Tibial nerve (tissue), 4 donors: ENCODE results near the gene KISS1. TPM values are rescaled to one million over a fixed set of nuclear protein-coding genes. Genes with fewer than 3 reads are reported as not detected.

Experiments
- DNase-seq, 2 donors: peaks; one replicate each; pipeline ENCODE4 v3.0.0-alpha.2; 2019; ENCODE audit warnings: low spot score in 2 of 2
- H3K27ac ChIP-seq, 4 donors: fragments of 200-600 bp; sonication (generic) in 3 of 4; one replicate each; pipeline ENCODE4 v1.5.1; 2017 to 2019; ENCODE audit warnings: mild to moderate bottlenecking in 1 of 4
- H3K27me3 ChIP-seq, 2 donors: fragments of 200-600 bp; sonication (generic) in 1 of 2; one replicate each; pipeline versions ENCODE4 v1.5.1 to v1.6.0; 2017 to 2019
- H3K36me3 ChIP-seq, 3 donors: fragments of 200-600 bp; sonication (generic); one replicate each; pipeline ENCODE4 v1.5.1; 2018 to 2019
- H3K4me1 ChIP-seq, 4 donors: fragments of 200-600 bp; sonication (generic) in 3 of 4; one replicate each; pipeline ENCODE4 v1.5.1; 2017 to 2019
- H3K4me3 ChIP-seq, 4 donors: fragments of 200-600 bp; sonication (generic) in 3 of 4; one replicate each; pipeline ENCODE4 v1.5.1; 2017 to 2019; ENCODE audit warnings: mild to moderate bottlenecking in 1 of 4, moderate library complexity in 1 of 4
- H3K9me3 ChIP-seq, 4 donors: fragments of 200-600 bp; sonication (generic) in 3 of 4; one replicate each; pipeline ENCODE4 v1.5.1; 2017 to 2019
- EP300 ChIP-seq, 2 donors: sonication (generic); formaldehyde crosslinking; IDR thresholded peaks; one replicate each; pipeline ENCODE4 v1.6.1; 2017; ENCODE audit warnings: antibody characterized with exemption in 2 of 2, mild to moderate bottlenecking in 1 of 2
- POLR2A ChIP-seq, 2 donors: fragments of 450-650 bp; IDR thresholded peaks; one replicate each; pipeline ENCODE4 v1.6.1; 2017; ENCODE audit warnings: antibody characterized with exemption in 2 of 2, mild to moderate bottlenecking in 2 of 2, moderate library complexity in 2 of 2
- WGBS, 2 donors: methylation state at CpG; one replicate each; pipeline ENCODE4 v1.1.5; 2018; 5-methylcytosine and 5-hydroxymethylcytosine counted together
- total RNA-seq, 4 donors: library from RNA; depleted of rRNA; stranded (reverse); fragments of >200 nt; gene quantifications; one replicate each; pipeline ENCODE4 v1.1.0, GENCODE V29; 2016
- TF ChIP-seq, protein P1 (sequence below), 5 experiments: fragments of 200-600 bp in 3 of 5; fragments of 450-650 bp in 2 of 5; sonication (generic) in 3 of 5; IDR thresholded peaks; one replicate each; pipeline ENCODE4 v1.5.1; 2016 to 2019; ENCODE audit warnings: antibody characterized with exemption in 5 of 5, mild to moderate bottlenecking in 3 of 5, moderate library complexity in 2 of 5

KISS1 gene
- total RNA-seq, 4 donors from 2014 or later, result not detected

DNA sequence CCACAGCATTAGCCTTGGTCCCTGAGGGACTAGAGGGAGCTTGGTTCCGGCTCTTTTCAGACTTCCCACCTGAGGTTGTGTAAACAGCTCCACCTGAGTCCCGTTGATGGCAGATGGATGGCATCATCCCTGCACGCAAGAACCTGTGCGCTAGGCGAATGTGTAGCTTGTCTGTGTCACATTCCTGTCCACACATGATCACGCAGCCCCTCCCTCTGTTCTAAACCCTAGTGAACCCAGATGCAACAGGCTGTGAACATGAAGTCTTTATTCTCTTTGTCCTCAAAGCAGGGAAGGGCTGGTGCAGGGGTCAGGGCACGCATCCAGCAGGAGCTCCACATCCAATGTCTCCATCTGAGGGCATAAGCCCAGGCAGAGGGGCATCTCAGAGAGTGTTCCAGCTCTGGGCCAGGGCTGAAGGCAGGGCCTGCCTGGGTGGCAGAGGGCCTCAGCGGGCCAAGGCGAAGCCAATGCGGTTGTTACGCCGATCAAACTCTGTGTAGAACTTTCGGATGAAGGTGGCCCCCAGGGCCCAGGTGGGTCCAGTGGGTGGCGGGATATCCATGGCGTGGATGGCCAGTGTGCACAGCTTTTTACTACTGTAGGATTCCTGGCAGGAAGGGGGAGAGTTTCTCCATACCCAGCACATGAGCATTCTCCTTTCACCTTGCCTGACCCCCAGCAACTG, 41.6 kb downstream of the KISS1 start:
- H3K9me3 ChIP-seq, result no peaks in the 10 kb centered on the region
- no peak for TF ChIP-seq EP300 (IDR thresholded peaks at IDR 0.05)
- TF ChIP-seq, protein P1, sequence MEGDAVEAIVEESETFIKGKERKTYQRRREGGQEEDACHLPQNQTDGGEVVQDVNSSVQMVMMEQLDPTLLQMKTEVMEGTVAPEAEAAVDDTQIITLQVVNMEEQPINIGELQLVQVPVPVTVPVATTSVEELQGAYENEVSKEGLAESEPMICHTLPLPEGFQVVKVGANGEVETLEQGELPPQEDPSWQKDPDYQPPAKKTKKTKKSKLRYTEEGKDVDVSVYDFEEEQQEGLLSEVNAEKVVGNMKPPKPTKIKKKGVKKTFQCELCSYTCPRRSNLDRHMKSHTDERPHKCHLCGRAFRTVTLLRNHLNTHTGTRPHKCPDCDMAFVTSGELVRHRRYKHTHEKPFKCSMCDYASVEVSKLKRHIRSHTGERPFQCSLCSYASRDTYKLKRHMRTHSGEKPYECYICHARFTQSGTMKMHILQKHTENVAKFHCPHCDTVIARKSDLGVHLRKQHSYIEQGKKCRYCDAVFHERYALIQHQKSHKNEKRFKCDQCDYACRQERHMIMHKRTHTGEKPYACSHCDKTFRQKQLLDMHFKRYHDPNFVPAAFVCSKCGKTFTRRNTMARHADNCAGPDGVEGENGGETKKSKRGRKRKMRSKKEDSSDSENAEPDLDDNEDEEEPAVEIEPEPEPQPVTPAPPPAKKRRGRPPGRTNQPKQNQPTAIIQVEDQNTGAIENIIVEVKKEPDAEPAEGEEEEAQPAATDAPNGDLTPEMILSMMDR (IDR thresholded peaks at IDR 0.05), result no peak
- TF ChIP-seq POLR2A (IDR thresholded peaks at IDR 0.05), result no peak
- no peak for DNase-seq
- no peaks in the 10 kb centered on the region for H3K27me3 ChIP-seq
- H3K4me3 ChIP-seq, result no peak overlapping the region
- no peak overlapping the region for H3K27ac ChIP-seq
- 87 to 92% methylated on average over 15 of the region's 15 CpGs for WGBS, 2 donors
- no peaks in the 10 kb centered on the region for H3K36me3 ChIP-seq
- H3K4me1 ChIP-seq, result peaks cover 0 to 30% (median 5%) of the 10 kb centered on the region in 4 donors

DNA sequence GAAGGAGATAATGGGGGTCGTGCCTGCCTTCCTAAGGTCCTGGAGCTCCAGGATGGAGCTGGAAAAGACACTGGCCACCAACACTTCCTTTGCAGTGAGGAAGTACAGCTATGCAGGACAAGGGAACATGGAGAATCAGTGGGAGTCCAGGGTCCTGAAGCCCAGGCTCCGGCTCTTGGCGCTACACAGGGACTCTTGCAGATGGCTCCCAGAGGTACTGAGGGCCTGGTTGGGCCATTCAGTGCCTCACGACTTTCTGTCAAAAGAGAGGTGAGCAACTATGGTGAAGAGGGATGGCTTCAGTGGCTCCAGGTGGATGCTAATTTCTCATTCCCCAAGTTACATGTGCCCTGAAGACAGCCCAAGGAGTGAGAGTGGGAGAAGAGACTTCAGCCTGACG, 42.6 kb downstream of the KISS1 start:
- no peaks in the 10 kb centered on the region for H3K9me3 ChIP-seq
- TF ChIP-seq POLR2A (IDR thresholded peaks at IDR 0.05) (no peak), EP300 (IDR thresholded peaks at IDR 0.05) (no peak)
- TF ChIP-seq, protein P1 (IDR thresholded peaks at IDR 0.05), result no peak
- 91 to 96% methylated on average over 5 of the region's 5 CpGs for WGBS, 2 donors
- H3K4me1 ChIP-seq, result peaks cover 0 to 41% (median 5%) of the 10 kb centered on the region in 4 donors
- no peak overlapping the region for H3K4me3 ChIP-seq
- no peaks in the 10 kb centered on the region for H3K27me3 ChIP-seq
- DNase-seq, result no peak
- no peak overlapping the region for H3K27ac ChIP-seq
- no peaks in the 10 kb centered on the region for H3K36me3 ChIP-seq

DNA sequence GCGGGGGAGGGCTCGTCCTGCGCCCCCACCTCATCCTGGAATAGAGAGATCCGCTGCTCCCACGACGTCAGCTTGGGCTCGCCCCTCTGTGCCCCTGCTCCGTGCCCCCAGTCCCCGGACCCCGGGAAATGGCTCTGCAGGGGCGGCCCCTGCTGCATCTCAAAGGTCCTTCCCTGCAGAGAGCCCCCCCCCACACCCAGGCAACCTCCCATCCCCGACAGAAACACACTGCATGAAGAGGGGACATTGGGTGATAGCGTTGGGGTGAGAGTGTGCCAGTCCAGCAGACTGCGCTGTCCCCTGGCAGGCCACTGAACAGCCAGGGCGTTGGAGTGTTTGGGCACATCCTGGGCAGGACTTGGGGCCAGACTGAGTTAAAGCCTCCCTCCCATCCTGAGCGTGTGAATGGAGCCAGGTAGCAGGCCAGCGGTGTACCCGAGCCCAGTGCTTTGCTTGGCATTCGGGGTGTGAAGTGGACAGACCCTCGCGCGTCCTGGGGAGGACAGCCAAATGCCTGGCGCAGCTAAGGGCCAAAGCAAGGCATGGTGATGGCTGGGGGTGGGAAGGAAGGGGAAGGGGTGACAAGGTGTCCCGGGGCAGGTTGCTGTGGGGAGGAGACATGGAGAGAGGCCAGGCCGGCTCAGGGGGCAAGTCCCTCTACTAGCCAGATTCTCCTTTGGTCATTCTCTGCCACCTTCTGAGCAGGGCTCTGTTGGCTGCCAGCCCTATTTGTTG, 43.8 kb downstream of the KISS1 start:
- Histone ChIP-seq H3K4me3 (peak overlapping the region; percentile 70 to 80 (median 73)), H3K9me3 (no peaks in the 10 kb centered on the region), H3K36me3 (no peaks in the 10 kb centered on the region), H3K27me3 (no peaks in the 10 kb centered on the region), H3K27ac (peak overlapping the region; percentile 78 to 96 (median 88)), H3K4me1 (peaks cover 0 to 53% (median 5%) of the 10 kb centered on the region in 4 donors)
- TF ChIP-seq, protein P1 (IDR thresholded peaks at IDR 0.05), result no peak
- TF ChIP-seq POLR2A (IDR thresholded peaks at IDR 0.05) (no peak), EP300 (IDR thresholded peaks at IDR 0.05) (no peak)
- WGBS, 2 donors, result 43 to 51% methylated on average over 11 to 16 of the region's 25 CpGs
- DNase-seq, result peak in 1 of 2 donors; percentile 18

DNA sequence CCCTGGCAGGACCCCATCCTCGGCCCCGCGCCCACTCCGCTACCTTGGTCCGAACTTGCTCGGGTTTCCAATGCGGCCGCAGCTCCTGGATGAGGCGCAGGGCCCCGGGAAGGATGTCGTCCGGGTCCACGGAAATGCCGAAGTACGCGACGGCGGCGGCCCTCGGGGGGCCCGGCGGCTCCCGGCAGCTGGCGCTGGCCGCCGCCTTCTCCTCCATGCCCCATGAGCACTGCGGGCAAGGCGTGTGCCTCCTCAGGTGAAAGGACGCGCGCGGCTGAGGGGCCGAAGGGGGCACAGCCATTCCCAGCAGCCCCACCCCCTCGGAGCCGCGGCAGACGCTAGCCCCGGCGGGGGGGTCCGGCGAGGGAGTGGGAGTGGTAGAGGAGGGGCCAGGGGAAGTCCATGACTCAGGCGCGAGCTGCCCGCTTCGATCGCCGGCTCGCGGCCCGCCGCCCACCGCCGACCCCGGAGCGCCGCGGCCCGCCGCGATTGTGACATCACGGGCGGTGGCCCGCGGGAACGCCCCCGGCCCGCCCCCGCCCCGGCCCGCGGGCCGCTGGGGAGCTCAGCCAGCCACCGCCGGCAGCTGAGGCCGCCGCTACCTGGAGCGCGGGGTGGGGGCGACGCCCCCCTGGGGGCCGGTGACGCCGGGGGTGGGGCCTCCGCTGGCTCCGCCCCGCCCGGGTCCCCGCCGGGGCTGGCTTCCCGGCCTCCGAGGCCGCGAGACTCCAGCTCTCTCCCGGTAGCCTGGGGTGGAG, 44.6 kb downstream of the KISS1 start, which contains the start of gene ETNK2:
Gene ETNK2 (minus strand): TSS at position 493 of the 758 bp plus-strand sequence. CDS start 192 bp downstream, at position 301.
- Histone ChIP-seq H3K27me3 (no peaks in the 10 kb centered on the region), H3K36me3 (peaks cover 0 to 5% (median 0%) of the 10 kb centered on the region in 3 donors), H3K4me3 (peak within 1 kb of the TSS; percentile 70 to 80 (median 73)), H3K4me1 (peaks cover 0 to 58% (median 5%) of the 10 kb centered on the region in 4 donors), H3K9me3 (no peaks in the 10 kb centered on the region), H3K27ac (peak within 1 kb of the TSS; percentile 78 to 96 (median 88))
- whole genome bisulfite sequencing, 2 donors, result 0 to 2% methylated on average over 9 to 17 of the region's 94 CpGs
- TF ChIP-seq, protein P1 (IDR thresholded peaks at IDR 0.05), result no peak
- peak in 1 of 2 donors; percentile 56 for TF ChIP-seq EP300 (IDR thresholded peaks at IDR 0.05)
- peak; percentile 13 to 52 for TF ChIP-seq POLR2A (IDR thresholded peaks at IDR 0.05)
- peak; percentile 42 to 48 for DNase-seq
